CD4-positive, alpha-beta T cell treated with Interleukin-2 at 100 ng/mL for 4 hours (primary cell): ENCODE data around the gene ARHGAP29.

Experiments
- DNase-seq: peaks from one replicate; pipeline ENCODE4 v3.0.0-alpha.2; 2020; ENCODE audit warnings: low spot score

Gene ARHGAP29

DNA sequence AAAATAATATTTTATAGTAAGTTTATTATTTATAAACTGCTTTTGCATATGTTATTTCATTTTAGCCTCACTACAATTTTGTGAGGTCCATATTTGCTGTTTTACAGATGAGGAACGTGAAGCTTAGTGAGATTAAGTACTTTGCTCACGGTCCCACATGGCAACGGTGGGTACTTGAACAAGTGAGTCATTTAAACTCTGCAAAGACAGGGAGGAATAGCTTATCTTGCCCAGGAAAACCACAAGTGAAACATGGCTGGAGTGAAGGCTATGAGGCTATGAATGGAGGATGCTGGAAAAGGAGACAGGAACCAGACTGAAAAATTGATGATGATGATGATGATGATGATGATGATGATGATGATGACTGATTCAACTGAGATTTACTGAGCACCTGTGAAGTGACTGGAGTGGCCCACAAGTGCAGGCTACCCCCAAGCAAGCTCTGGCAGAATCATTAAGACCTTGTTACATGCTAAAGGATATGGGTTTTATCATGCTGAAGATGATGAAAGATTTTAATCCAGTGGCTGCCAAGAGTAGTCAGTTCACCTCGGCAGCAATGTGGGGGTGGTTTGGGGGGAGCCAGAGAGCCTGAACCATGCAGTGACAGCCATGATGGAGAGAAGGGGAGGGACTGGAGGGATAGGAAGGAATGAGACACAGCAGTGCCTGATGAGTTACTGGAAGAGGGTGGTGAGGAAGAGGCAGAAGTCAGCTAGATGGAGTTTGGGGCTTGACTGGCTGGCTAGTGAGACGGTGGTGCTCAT lies 115.0 kb downstream of the ARHGAP29 start:
- DNase-seq, result no peak
